CD1c-positive myeloid dendritic cell (primary cell): Measurements from ENCODE around the gene EVL.
"Not testable (repeated sequence)": the region's sequence is repeated elsewhere in the genome, so short reads cannot be mapped to it uniquely, and the experiment has no call there.

ENCODE experiments used
- DNase-seq: peaks from one replicate; pipeline ENCODE4 v3.0.0-alpha.2; 2016; ENCODE audit errors: extremely low spot score

The EVL gene

GRCh38 chr14:100146531-100147091 is 81.4 kb downstream of the EVL start:
- DNase-seq, result no peak

DNA sequence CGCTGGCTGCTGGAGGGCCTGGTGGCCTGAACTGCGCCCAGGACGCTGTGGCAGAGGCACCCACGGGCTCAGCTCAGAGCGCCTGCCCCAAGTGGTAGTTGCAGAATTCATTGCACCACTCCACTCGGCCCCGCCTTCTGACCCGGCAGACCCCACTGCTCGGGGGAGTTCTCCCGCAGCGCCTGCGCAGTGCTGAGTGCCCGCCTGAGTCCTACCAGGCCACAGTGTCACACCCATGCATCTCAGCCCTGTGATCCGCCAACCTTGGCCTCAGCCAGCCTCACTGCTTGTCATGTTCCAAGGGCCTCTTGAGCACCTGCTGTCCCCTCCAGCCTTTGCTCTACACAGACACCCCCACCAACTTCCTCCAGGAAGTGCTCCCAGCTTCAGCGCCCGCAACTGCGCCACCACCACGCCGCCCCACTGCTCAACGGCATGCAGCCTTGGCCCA is 82.0 kb downstream of the EVL start:
- DNase-seq, result peak; percentile 68

DNA sequence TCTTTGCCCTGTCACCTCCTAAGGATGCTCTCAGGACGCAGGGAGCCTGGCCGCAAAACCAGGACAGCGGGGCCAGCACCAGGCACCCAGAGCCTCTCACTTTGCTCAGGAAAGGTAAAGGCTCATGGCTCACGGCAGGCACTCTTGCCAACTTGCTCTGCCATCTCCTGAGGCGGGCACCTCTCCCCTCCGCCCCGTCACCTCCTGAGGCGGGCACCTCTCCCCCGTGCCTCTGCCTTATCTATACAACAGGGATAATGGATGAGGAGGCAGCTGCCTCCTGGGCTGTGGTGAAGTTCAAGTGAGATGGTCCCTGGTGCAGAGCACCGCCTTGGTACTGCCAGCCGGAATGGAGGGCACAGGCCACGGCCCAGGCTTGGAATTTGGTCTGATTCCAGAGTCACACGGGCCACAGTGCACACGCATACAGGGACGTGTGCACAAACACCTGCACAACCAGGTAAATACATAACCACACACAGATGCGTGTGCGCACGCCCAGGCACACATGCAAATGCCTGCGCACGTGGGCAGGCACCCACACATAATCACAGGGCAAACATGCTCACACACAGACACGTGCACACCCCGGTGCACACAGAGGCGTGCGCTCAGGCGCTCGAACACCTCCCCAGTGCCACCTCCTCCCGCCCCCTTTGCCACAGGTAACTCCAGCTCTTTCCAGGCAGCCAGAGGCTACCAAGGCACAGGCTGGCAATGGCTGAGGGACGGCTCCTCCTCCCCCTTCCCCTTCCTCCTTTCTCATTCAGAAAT is 82.7 kb downstream of the EVL start:
- no peak for DNase-seq

DNA sequence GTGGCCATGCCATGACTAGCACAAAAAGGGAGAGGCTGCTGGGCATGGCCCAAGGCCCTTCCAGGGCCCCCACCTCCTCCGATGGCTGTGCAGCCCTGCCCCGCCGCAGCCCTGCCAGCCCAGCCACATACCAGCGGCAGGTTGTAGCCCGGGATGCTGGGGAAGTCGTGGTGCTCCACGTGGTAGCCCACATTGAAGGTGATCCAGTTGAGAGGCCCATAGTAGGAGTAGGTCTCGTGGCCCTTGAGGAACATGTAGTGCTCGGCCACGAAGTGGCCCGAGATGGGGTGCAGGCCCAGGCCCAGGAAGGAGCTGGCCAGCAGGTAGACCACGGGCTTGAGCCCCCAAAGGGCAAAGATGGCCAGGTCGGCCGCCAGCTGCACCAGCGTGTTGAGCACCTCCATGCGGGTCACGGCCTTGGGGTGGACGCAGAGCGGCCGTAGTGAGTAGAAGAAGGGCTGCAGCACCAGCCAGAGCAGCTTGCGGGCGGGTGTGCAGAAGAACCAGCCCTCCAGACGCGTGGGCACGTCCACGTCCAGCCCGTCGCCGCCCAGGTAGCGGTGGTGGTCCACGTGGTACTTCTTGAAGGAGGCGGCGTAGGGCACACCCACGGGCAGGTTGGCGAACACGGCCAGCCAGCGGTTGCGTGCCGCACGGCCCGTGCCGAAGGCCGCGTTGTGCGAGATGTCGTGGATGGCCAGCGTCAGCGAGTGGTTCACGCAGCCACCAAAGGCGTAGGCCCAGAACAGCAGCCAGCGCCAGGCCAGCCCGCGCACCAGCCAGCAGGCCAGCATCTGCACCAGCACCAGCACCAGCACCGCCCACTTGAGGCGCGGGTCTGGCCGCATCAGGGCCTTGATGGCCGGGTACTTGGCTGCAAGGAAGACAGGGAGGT is 83.9 kb downstream of the EVL start:
- no peak for DNase-seq

- no peak for DNase-seq
These were observed 84.8 kb downstream of the EVL start for GRCh38 chr14:100149851-100150611.

DNA sequence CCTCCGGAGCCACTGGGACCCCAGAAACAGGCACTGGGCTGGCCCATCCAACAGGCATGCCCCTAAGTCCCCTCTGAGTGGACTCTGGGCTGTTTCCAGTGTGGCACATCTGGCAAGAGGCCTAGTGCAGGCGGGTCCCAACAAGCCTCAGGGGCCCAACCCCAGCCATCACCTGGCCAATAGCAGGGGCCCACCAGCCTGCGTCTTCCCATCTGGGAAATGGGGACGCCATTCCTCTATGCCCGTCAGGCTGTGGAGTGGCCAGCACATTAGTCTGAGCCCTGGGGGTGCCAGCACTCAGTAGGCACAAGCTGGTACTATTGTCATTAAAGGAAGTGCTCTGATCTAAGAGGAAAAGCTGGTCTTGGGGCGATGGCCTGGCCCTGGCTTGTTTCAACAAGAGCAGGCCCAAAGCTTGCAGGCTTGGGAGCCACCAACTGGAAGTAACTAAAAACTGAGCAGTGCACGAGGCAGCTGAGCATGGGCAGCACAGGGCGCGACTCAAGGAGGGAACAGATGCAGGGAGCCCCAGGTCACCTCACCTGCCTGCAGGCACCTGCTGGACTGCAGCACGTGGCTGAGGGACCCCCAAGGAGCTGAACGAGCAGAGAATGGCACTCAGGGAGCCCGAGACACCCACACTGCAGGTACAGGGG is 85.8 kb downstream of the EVL start:
- no peak for DNase-seq

DNA sequence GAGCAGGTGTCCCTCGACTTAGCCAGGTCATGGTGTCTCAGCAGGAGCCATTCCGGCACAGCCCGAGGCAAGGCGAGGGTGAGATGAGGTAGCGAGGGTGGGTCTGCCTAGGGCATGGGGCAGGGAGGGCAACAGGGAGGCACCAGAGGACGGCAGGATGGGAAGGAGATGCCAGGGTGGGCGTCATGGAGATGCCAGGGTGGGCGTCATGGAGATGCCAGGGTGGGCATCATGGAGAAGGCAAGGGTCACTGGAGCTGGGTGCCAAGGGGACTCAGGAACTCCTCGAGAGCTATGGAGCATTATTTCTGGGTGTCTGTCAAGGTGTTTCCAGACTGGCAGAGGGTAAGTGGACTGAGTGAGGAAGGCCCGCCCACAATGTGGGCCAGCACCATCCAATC is 86.9 kb downstream of the EVL start:
- DNase-seq, result no peak

DNA sequence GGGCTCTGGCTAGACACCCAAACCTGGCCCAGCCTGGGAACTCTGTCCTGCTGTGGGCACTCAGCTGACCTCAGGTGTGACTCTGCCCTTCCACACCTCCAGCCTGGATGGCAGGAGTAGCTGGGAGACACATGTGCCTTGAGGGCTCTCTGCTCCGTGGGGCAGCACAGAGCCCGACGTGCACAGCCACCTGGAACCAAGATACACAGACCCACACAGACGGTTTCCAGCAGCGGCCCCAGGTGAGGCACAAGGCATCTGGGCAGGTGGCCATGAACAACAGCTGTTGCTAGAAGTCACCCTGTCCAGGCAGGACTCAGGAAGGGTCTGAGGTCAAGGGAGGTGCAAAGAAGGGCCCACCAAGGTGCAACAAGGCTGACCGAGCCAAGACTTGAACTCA is 88.3 kb downstream of the EVL start:
- no peak for DNase-seq

GRCh38 chr14:100155049-100155621 is 89.9 kb downstream of the EVL start:
- DNase-seq, result peak; percentile 45

DNA sequence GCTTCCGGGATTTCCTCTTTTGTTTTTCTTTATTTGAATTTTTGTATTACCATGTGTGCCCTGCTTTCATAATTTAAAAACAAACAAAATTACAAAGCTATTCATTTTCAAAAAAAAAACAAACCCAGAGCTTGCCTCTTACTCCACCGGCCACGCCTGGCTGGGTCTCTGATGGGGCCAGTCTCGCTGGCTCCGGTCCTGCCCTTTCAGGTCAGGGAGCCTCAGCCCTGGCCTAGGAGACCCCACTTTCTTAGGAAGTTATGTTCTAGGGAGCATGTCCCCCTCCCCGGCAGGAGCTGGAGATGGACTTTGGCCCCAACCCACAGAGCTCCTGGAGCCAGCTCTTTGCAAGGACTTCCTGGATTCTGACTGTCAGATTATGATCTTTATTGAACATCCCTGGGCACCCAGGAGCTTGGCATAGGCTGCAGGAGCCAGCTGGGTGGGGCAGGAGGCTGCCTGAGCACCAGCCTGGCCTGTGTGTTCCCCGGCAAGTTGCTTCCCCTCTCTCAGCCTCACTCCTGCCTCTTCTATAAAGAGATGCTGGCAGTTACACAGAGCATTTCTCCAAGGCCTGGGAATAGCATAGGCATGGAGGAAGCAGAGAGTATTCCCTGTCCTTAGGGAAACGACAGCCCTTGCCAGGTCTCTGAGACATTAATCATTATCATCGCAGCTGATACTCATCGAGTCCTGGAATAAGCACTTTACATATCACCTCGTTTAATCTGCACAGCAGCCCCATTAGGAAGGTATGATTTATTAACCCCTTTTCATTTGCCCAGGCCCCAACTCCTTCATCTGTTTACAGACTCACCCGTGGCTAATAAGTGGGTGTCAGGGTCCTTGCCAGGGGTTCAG is 90.8 kb downstream of the EVL start:
- DNase-seq, result no peak

- no peak for DNase-seq
These were observed 91.6 kb downstream of the EVL start for GRCh38 chr14:100156776-100157175.

GRCh38 chr14:100157548-100158232 is 92.5 kb downstream of the EVL start:
- DNase-seq, result not testable (repeated sequence)

DNA sequence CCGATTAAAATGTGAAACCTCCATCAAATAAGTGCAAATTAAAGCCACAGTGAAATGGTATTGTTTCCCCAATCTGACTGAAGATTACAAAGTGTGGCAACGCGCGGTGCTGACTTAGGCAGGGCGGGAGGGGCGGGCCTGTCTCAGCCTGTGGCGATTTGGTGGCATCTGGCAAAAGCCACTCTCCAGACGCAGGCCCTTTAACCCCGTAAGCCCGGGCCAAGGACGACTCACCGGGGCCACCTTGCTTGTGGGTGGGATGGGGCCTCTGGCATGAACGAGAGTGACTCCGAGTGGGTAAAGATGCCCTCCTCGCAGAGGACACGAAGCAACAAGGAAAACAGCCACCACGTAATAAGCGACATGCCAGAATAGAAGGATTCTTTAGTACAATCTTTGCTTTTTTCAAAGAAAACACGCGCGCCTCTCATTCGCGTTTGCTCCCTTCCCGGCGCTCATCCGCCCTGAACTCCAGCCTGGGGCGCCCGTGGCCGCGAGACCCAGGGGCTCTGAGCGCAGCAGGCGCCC is 93.4 kb downstream of the EVL start:
- no peak for DNase-seq

- peak; percentile 36 for DNase-seq
These were observed 94.1 kb downstream of the EVL start, which contains the start of gene DEGS2 for GRCh38 chr14:100159094-100159864. DEGS2 (minus strand) TSS chr14:100159645; CDS start chr14:100159587, 58 bp downstream.

GRCh38 chr14:100159865-100160533 is 94.8 kb downstream of the EVL start:
- no peak for DNase-seq

GRCh38 chr14:100160534-100160916 is 95.3 kb downstream of the EVL start:
- DNase-seq, result no peak

GRCh38 chr14:100165376-100165775 is 100.2 kb downstream of the EVL start:
- no peak for DNase-seq
